Cardiac atrium fibroblast (primary cell): Measurements from ENCODE around the gene NPIPB13. TPM values are rescaled to one million over a fixed set of nuclear protein-coding genes. Genes with fewer than 3 reads are reported as not detected.

Experiments used
- total RNA-seq: library from RNA; depleted of rRNA; stranded (reverse); fragments of >200 nt; gene quantifications from 2 replicates; pipeline ENCODE4 v1.2.3, GENCODE V29; 2015

The NPIPB13 gene
- 0.18 and 1.5 TPM in 2 replicates for total RNA-seq

DNA sequence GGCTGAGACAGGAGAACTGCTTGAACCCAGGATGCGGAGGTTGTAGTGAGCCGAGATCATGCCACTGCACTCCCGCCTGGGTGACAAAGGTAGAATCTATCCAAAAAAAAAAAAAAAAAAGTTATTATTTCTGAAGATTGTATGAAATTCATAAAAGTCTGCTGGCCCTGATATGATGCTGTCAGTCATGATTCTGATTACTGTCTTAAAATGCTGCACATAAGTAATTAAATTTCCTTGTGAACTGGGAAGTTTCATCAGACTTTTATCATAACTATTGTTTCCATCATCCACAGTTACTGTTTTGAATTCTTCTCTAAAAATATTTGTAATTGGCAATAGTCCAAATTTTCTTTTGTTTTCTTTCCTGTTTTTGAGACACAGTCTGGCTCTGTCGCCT, at the start of gene NPIPB13:
NPIPB13 (minus strand) TSS at position 101 of the 400 bp plus-strand sequence. CDS start 2,906 bp downstream, outside the sequence.

DNA sequence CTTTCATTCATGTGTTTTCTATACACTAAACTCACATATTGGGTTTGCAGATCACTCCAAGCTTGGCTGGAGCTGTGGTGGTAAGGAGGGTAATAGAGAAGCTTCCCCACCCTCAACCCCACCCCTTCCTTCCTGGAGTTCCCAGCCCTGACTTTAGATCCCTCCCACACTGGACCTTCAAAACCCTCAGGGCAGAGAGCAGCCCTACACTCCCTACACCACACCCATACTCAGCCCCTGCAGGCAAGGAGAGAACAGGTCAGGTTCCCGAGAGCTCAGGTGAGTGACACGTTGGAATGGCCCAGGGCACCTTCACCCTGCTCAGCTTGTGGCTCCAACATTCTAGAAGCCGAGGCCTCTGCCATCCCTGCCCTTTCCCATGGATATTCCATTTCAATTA, 49.2 kb downstream of the NPIPB13 start, which contains the start of gene SULT1A3:
SULT1A3 (plus strand) TSS at position 207 of the 400 bp plus-strand sequence. CDS start 1,474 bp downstream, outside the sequence.

Other genes with a start within 250 kb of the NPIPB13 start
- not detected in 2 replicates for gene DOC2A, start 237.5 kb downstream of the NPIPB13 start, total RNA-seq
- gene C16orf92, start 225.3 kb downstream of the NPIPB13 start, total RNA-seq, result not detected in 2 replicates
- gene TLCD3B, start 217.2 kb downstream of the NPIPB13 start, total RNA-seq, result not detected in 2 replicates
- gene ALDOA, start 182.7 kb downstream of the NPIPB13 start, total RNA-seq, result 2,796 and 2,917 TPM in 2 replicates
- gene PPP4C, start 172.5 kb downstream of the NPIPB13 start, total RNA-seq, result 95.0 and 107 TPM in 2 replicates
- gene TBX6, start 156.6 kb downstream of the NPIPB13 start, total RNA-seq, result under 0.01 TPM in 1 of 2 replicates, not detected in the other
- gene YPEL3, start 152.3 kb downstream of the NPIPB13 start, total RNA-seq, result 41.0 and 52.0 TPM in 2 replicates
- gene GDPD3, start 134.9 kb downstream of the NPIPB13 start, total RNA-seq, result 0.81 and 1.8 TPM in 2 replicates
- gene MAPK3, start 125.3 kb downstream of the NPIPB13 start, total RNA-seq, result 79.4 and 81.2 TPM in 2 replicates
- under 0.01 and 0.90 TPM in 2 replicates for gene CORO1A, start 64.9 kb downstream of the NPIPB13 start, total RNA-seq
- gene BOLA2B, start 54.8 kb downstream of the NPIPB13 start, total RNA-seq, result 272 and 348 TPM in 2 replicates
- 16.4 and 43.6 TPM in 2 replicates for gene SLX1A, start 54.6 kb downstream of the NPIPB13 start, total RNA-seq
- 7.1 and 13.4 TPM in 2 replicates for gene SULT1A3, start 49.2 kb downstream of the NPIPB13 start, total RNA-seq
- 42.4 and 48.6 TPM in 2 replicates for gene CD2BP2, start 106.8 kb upstream of the NPIPB13 start, total RNA-seq
- 32.0 and 44.6 TPM in 2 replicates for gene TBC1D10B, start 122.0 kb upstream of the NPIPB13 start, total RNA-seq
- not detected in 2 replicates for gene MYL11, start 126.3 kb upstream of the NPIPB13 start, total RNA-seq
- gene SEPTIN1, start 134.1 kb upstream of the NPIPB13 start, total RNA-seq, result not detected in 2 replicates
- 3.7 and 7.6 TPM in 2 replicates for gene ZNF48, start 146.9 kb upstream of the NPIPB13 start, total RNA-seq
- 11.9 and 17.2 TPM in 2 replicates for gene ZNF771, start 159.1 kb upstream of the NPIPB13 start, total RNA-seq
- gene DCTPP1, start 181.6 kb upstream of the NPIPB13 start, total RNA-seq, result 14.6 and 19.8 TPM in 2 replicates
- 16.4 and 24.5 TPM in 2 replicates for gene SEPHS2, start 197.4 kb upstream of the NPIPB13 start, total RNA-seq
- not detected in 2 replicates for gene ITGAL, start 224.3 kb upstream of the NPIPB13 start, total RNA-seq